ENCODE measurements around the gene RAB3IL1.

The RAB3IL1 gene

DNA sequence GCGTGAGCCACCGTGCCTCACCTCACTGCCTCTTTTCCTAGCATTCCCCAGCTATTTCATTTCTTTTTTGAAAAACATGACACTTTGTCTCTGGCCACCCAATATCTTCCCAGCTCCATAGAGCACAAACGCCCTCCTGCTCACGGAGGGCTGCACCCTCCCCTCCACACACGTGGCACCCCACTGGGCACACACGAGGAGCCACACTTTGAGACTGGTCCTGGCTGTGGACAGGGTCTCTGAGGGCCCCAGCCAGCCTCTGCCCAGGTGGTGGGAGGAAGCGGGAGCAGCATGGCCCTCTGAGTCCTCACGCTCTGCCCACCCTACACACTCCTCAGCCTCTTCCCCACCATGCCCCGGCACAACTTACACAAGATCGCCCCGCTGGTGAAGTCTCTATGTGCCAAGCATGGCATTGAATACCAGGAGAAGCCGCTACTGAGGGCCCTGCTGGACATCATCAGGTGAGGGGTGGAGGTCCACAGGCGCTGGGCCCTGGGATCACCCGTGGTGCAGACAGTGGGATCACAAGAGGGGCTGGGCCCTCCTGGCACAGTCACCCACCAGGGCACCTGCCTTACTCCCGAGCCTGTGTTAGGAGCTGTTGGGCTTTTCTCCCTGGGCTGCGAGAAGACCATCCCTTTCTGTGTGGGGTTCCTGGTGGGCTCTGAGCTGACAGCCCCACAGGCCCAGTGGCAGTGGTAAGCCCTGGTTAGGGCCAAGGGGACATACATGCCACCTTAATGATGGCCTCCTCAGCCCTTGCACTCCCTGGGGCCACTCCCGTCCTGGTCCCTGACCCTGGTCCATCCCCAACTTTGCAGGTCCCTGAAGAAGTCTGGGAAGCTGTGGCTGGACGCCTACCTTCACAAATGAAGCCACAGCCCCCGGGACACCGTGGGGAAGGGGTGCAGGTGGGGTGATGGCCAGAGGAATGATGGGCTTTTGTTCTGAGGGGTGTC, 52.3 kb downstream of the RAB3IL1 start:
- FAIRE-seq (no peak), DNase-seq (ENCODE audit: insufficient read length, low spot score) (no peak)
- TF ChIP-seq, protein P1, sequence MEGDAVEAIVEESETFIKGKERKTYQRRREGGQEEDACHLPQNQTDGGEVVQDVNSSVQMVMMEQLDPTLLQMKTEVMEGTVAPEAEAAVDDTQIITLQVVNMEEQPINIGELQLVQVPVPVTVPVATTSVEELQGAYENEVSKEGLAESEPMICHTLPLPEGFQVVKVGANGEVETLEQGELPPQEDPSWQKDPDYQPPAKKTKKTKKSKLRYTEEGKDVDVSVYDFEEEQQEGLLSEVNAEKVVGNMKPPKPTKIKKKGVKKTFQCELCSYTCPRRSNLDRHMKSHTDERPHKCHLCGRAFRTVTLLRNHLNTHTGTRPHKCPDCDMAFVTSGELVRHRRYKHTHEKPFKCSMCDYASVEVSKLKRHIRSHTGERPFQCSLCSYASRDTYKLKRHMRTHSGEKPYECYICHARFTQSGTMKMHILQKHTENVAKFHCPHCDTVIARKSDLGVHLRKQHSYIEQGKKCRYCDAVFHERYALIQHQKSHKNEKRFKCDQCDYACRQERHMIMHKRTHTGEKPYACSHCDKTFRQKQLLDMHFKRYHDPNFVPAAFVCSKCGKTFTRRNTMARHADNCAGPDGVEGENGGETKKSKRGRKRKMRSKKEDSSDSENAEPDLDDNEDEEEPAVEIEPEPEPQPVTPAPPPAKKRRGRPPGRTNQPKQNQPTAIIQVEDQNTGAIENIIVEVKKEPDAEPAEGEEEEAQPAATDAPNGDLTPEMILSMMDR (IDR thresholded peaks at IDR 0.05; ENCODE audit: insufficient read depth, missing control alignments): no peak

DNA sequence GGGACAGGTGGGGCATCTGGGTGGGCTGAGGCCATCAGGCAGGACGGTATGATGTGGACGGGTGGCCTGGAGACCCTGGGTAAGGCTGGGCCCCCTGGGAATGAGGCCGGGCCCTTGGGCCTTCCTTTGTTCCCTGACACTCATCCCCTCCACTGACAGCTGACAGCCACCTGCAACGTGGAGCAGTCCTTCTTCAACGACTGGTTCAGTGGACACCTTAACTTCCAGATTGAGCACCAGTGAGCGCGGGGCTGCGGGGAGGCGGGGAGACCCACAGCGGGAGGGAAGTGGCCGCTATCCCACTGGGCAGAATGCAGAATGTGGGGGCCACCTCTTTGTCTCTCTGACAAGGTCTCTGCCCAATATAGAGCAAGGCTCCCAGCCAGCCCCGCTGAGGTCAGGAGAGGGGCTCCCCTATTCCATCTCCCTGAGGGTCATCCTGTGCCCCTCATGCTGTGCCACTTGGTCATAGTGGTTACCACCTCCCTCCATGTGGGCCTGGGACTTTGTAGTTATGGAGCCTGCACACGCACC, 53.8 kb downstream of the RAB3IL1 start:
- TF ChIP-seq, protein P1 (IDR thresholded peaks at IDR 0.05; ENCODE audit: insufficient read depth, missing control alignments): no peak
- no peak for DNase-seq (ENCODE audit: insufficient read length, low spot score)
- FAIRE-seq: no peak

GRCh38 chr11:61862714-61863547, 54.4 kb downstream of the RAB3IL1 start:
- no peak for DNase-seq (ENCODE audit: insufficient read length, low spot score)
- TF ChIP-seq, protein P1 (IDR thresholded peaks at IDR 0.05; ENCODE audit: insufficient read depth, missing control alignments): no peak
- FAIRE-seq: no peak

DNA sequence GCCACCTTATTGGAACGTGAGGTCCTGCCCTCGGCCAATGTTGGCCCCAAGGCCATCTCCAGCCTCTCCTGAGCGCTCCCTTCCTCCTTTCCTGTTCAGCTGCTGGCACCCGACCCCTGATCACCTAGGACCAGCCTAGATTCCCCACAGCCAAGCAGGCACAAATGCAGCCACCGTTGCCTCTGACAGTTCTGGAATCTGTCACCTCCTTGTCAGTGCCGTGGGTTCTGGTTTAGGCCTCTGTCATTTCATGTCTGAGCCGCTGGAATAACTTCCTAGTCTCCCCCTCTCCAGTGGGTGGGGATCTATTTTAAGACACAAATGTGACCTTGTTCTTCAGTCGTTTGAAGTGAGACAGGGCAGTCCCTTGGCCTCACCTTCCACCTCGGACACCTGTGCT, 55.7 kb downstream of the RAB3IL1 start:
- TF ChIP-seq, protein P1 (IDR thresholded peaks at IDR 0.05; ENCODE audit: insufficient read depth, missing control alignments): no peak
- FAIRE-seq (no peak), DNase-seq (ENCODE audit: insufficient read length, low spot score) (no peak)

DNA sequence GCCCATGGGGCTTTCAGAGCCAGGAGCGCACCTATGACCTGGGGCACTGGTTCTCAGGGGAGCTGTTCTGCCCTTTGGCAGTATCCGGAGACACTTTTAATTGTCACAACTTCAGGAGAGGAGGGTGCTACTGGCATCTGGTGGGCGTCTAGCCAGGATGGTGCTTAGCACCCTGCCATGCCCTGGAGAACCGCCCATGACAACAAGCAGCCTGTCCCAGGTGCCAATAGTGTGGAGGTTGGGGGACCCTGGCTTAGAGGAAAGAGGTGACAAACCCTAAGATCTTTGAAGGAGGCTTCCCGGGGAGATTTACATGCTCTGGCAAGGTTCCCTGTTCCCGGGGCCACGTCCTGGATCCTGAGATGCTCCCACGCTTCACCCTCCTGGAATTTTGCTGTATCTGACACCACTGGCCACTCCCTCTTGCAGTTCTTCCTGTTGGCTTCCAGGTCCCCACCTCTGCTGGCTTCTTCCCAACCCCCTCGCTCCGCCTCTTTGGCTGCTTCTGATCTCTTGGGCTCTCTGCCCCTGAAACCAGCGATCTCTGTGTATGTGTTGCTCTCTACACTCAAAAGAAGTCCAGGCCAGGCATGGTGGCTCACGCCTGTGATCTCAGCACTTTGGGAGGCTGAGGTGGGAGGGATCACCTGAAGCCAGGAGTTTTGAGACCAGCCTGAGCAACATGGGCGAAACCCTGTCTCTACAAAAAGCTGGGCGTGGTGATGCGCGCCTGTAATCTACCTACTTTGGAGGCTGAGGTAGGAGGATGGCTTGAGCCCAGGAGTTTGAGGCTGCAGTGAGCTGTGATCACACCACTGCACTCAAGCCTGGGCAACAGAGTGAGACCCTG, 57.1 kb downstream of the RAB3IL1 start:
- DNase-seq (ENCODE audit: insufficient read length, low spot score): no peak
- TF ChIP-seq, protein P1 (IDR thresholded peaks at IDR 0.05; ENCODE audit: insufficient read depth, missing control alignments): no peak
- FAIRE-seq: no peak

GRCh38 chr11:61855939-61856680, 61.3 kb downstream of the RAB3IL1 start:
- FAIRE-seq (no peak), DNase-seq (ENCODE audit: insufficient read length, low spot score) (no peak)
- TF ChIP-seq, protein P1 (IDR thresholded peaks at IDR 0.05; ENCODE audit: insufficient read depth, missing control alignments): no peak

Data from D721Med (cell line).